Head of caudate nucleus (tissue), 42 donors: ENCODE data around the gene MMD2.
A peak's percentile ranks its signal among the peaks of the same experiment; 100 is the strongest.

Experiments
- DNase-seq, 42 donors: peaks; one replicate each; pipeline versions ENCODE4 v3.0.0 to v3.0.0-alpha.2; 2020 to 2021; ENCODE audit warnings: mixed read lengths in 7 of 42
- intact Hi-C: fragments of 100-400 bp; cut with DNase I; formaldehyde crosslinking; loops from one replicate; pipeline ENCODE4 v1.15.0; 2022

Gene MMD2

GRCh38 chr7:4960363-4960762 is 1.4 kb upstream of the MMD2 start:
- peak in 21 of 42 donors; percentile 35 to 84 (median 49) for DNase-seq
- intact Hi-C loops = no loop called here

GRCh38 chr7:4959893-4960292 is 906 bp upstream of the MMD2 start:
- intact Hi-C loops = no loop called here
- DNase-seq = peak in 1 of 42 donors; percentile 4

- intact Hi-C loops = no loop called here
- DNase-seq = peak in 3 of 42 donors; percentile 16 to 33 (median 28)
Measured at GRCh38 chr7:4959306-4959705, 319 bp upstream of the MMD2 start.

GRCh38 chr7:4957847-4958476 is 1.0 kb downstream of the MMD2 start:
- intact Hi-C loops = no loop called here
- DNase-seq = peak in 14 of 42 donors; percentile 11 to 54 (median 32)

- no peak for DNase-seq
- intact Hi-C loops = no loop called here
Measured at GRCh38 chr7:4951903-4952636, 6.9 kb downstream of the MMD2 start.

GRCh38 chr7:4951304-4951703 is 7.7 kb downstream of the MMD2 start:
- intact Hi-C loops = no loop called here

GRCh38 chr7:4948402-4948801 is 10.6 kb downstream of the MMD2 start:
- intact Hi-C loops = no loop called here
- no peak for DNase-seq

More at GRCh38 chr7:4951304-4951703, 7.7 kb downstream of the MMD2 start:
- DNase-seq = no peak

GRCh38 chr7:4945949-4946348 is 13.0 kb downstream of the MMD2 start:
- no peak for DNase-seq
- intact Hi-C loops = no loop called here

GRCh38 chr7:4944939-4945338 is 14.0 kb downstream of the MMD2 start:
- DNase-seq = no peak
- intact Hi-C loops = no loop called here

- intact Hi-C loops = no loop called here
- DNase-seq = no peak
Measured at GRCh38 chr7:4943297-4943696, 15.7 kb downstream of the MMD2 start.

- intact Hi-C loops = no loop called here
- peak; percentile 49 to 91 (median 75) for DNase-seq
Measured at GRCh38 chr7:4939971-4940728, 18.8 kb downstream of the MMD2 start.

GRCh38 chr7:4937411-4937810 is 21.6 kb downstream of the MMD2 start:
- intact Hi-C loops = no loop called here
- peak in 6 of 42 donors; percentile 17 to 53 (median 50) for DNase-seq

GRCh38 chr7:4934419-4935025 is 24.5 kb downstream of the MMD2 start:
- peak in 14 of 42 donors; percentile 8 to 62 (median 38) for DNase-seq
- intact Hi-C loops = no loop called here

GRCh38 chr7:4931943-4932342 is 27.0 kb downstream of the MMD2 start:
- intact Hi-C loops = no loop called here
- DNase-seq = peak; percentile 57 to 93 (median 87)

GRCh38 chr7:4929005-4929404 is 30.0 kb downstream of the MMD2 start:
- intact Hi-C loops = no loop called here
- no peak for DNase-seq

GRCh38 chr7:4928445-4928844 is 30.5 kb downstream of the MMD2 start:
- intact Hi-C loops = no loop called here
- no peak for DNase-seq

GRCh38 chr7:4919969-4920766 is 38.8 kb downstream of the MMD2 start:
- intact Hi-C loops = no loop called here
- DNase-seq = no peak

- DNase-seq = no peak
- intact Hi-C loops = no loop called here
Measured at GRCh38 chr7:4916113-4916512, 42.9 kb downstream of the MMD2 start.
